OCI-LY7 (cell line): ENCODE measurements around the gene AHNAK2. TPM values are rescaled to one million over a fixed set of nuclear protein-coding genes. Genes with fewer than 3 reads are reported as not detected.
"Not testable (repeated sequence)": the region's sequence is repeated elsewhere in the genome, so short reads cannot be mapped to it uniquely, and the experiment has no call there.

Source experiments
- BruUV-seq: library from RNA; stranded (reverse); fragments of 400-500 nt; replicated peaks from 2 replicates; lab custom pipeline; 2021; lab: Mats Ljungman, UMichigan
- CTCF ChIA-PET: fragments of 300-600 bp; sonication (Branson Sonifier 250); formaldehyde crosslinking; loops from one replicate; lab custom pipeline; 2022; ENCODE audit warnings: antibody characterized with exemption; ENCODE audit not compliant: unreplicated experiment; lab: Charles Lee
- POLR2A ChIA-PET: fragments of 300-600 bp; sonication (Branson Sonifier 250); formaldehyde crosslinking; loops from one replicate; lab custom pipeline; 2022; ENCODE audit warnings: antibody characterized with exemption; lab: Charles Lee
- DNase-seq: peaks from one replicate; pipeline ENCODE4 v3.0.0-alpha.2; 2015; ENCODE audit warnings: low spot score
- H2AFZ ChIP-seq: fragments of 200-600 bp; sonication (generic), shearing (Covaris generic); 2 replicates; pipeline ENCODE4 v1.6.1; 2014; ENCODE audit warnings: mild to moderate bottlenecking, antibody characterized with exemption, low read length, moderate library complexity
- H3K27ac ChIP-seq: fragments of 200-600 bp; sonication (generic); 2 replicates; pipeline ENCODE4 v1.5.1; 2014; ENCODE audit warnings: mixed run types, low read depth, mild to moderate bottlenecking, moderate library complexity, low read length, inconsistent platforms; ENCODE audit not compliant: poor library complexity, severe bottlenecking
- H3K36me3 ChIP-seq: fragments of 200-600 bp; sonication (generic); 2 replicates; pipeline ENCODE4 v1.6.1; 2014; ENCODE audit warnings: mild to moderate bottlenecking, antibody characterized with exemption, low read length, moderate library complexity, mixed read lengths; ENCODE audit not compliant: insufficient read depth
- H3K4me1 ChIP-seq: fragments of 200-600 bp; sonication (generic); 2 replicates; pipeline ENCODE4 v1.5.1; 2014; ENCODE audit warnings: mild to moderate bottlenecking, low read length; ENCODE audit not compliant: insufficient read depth, poor library complexity, severe bottlenecking
- H3K4me2 ChIP-seq: fragments of 200-600 bp; sonication (generic); 2 replicates; pipeline ENCODE4 v1.6.1; 2014; ENCODE audit warnings: mild to moderate bottlenecking, low read length
- H3K4me3 ChIP-seq: fragments of 200-600 bp; sonication (generic); 2 replicates; pipeline ENCODE4 v1.5.1; 2014; ENCODE audit warnings: mild to moderate bottlenecking, low read depth, low read length; ENCODE audit not compliant: poor library complexity, severe bottlenecking
- H3K79me2 ChIP-seq: fragments of 200-600 bp; sonication (generic); 2 replicates; pipeline ENCODE4 v1.6.1; 2016; ENCODE audit warnings: low read depth, mild to moderate bottlenecking, low read length, moderate library complexity, mixed read lengths; ENCODE audit not compliant: insufficient read depth
- H3K9me2 ChIP-seq: fragments of 200-600 bp; sonication (generic); 2 replicates; pipeline ENCODE4 v1.6.1; 2016; ENCODE audit warnings: mild to moderate bottlenecking, low read length, mixed read lengths; ENCODE audit not compliant: insufficient read depth
- H3K9me3 ChIP-seq: fragments of 200-600 bp; sonication (generic); 2 replicates; pipeline ENCODE4 v1.6.1; 2014; ENCODE audit warnings: mild to moderate bottlenecking, mixed run types, low read length, mixed read lengths
- H4K20me1 ChIP-seq: fragments of 200-600 bp; sonication (generic); 2 replicates; pipeline ENCODE4 v1.6.1; 2014; ENCODE audit warnings: mild to moderate bottlenecking, antibody characterized with exemption, low read length, moderate library complexity, mixed read lengths; ENCODE audit not compliant: insufficient read depth
- CTCF ChIP-seq: fragments of 200-600 bp; sonication (generic); conservative IDR thresholded peaks from 2 replicates; pipeline ENCODE4 v1.5.1; 2014; ENCODE audit warnings: mild to moderate bottlenecking, antibody characterized with exemption, low read length, moderate library complexity, mixed read lengths
- EZH2phosphoT487 ChIP-seq: fragments of 200-600 bp; sonication (generic); IDR thresholded peaks from 2 replicates; pipeline ENCODE4 v1.6.1; 2018; ENCODE audit warnings: low read depth, borderline replicate concordance, mild to moderate bottlenecking, mixed run types, antibody characterized with exemption, low read length, moderate library complexity, mixed read lengths
- intact Hi-C: fragments of 100-400 bp; cut with micrococcal nuclease; formaldehyde crosslinking; loops from one replicate; pipeline ENCODE4 v1.10.0; 2022; ENCODE audit not compliant: unreplicated experiment
- total RNA-seq, 2 experiments: library from RNA; depleted of rRNA in 1 of 2; stranded (reverse); fragments of >200 nt in 1 of 2; shearing (Covaris generic) in 1 of 2; gene quantifications; 2 replicates each; pipeline ENCODE4 v1.2.3, GENCODE V29; 2014 to 2022

AHNAK2 gene
- total RNA-seq, 2 experiments from 2014 or later = 0.61 TPM; not detected in 1

GRCh38 chr14:104953896-104954656 is 24.1 kb downstream of the AHNAK2 start:
- DNase-seq = no peak
- Histone ChIP-seq H3K79me2 (no peaks in the 10 kb centered on the region), H3K9me2 (no peaks in the 10 kb centered on the region), H3K36me3 (no peaks in the 10 kb centered on the region), H3K27ac (no peak overlapping the region), H3K4me2 (no peak overlapping the region), H3K4me3 (no peak overlapping the region), H2AFZ (no peak overlapping the region), H3K9me3 (no peaks in the 10 kb centered on the region), H3K4me1 (no peaks in the 10 kb centered on the region), H4K20me1 (no peaks in the 10 kb centered on the region)
- BruUV-seq = no TSS peak
- ChIA-PET CTCF (no interaction called here), POLR2A (no interaction called here)
- intact Hi-C loops = no loop called here
- no peak for TF ChIP-seq EZH2phosphoT487
- TF ChIP-seq CTCF = no peak

DNA sequence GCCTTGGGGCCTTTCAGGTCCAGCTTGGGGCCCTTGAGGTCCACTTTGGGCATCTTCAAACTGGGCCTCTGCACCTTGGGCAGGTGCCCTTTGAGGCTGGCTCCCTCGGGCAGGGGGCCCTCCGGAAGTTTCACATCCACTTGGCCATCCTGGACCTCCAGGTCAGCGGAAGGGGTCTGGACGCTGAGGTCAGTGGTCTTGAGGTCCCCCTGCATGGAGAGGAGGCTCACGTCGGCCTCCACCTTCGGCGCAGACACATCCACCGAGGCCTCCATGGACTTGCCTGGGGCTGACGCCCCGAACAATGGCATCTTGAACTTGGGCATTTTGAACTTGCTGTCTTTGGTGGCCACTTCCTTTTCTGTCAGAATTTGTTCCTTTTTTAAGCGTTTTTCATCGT is 25.1 kb downstream of the AHNAK2 start:
- no peak overlapping the region for H2AFZ ChIP-seq
- no peaks in the 10 kb centered on the region for H3K9me2 ChIP-seq
- POLR2A ChIA-PET = no interaction called here
- TF ChIP-seq CTCF = no peak
- no peak for TF ChIP-seq EZH2phosphoT487
- no peaks in the 10 kb centered on the region for H3K36me3 ChIP-seq
- H4K20me1 ChIP-seq = no peaks in the 10 kb centered on the region
- H3K27ac ChIP-seq = no peak overlapping the region
- DNase-seq = no peak
- CTCF ChIA-PET = no interaction called here
- H3K4me3 ChIP-seq = no peak overlapping the region
- no peaks in the 10 kb centered on the region for H3K4me1 ChIP-seq
- no peak overlapping the region for H3K4me2 ChIP-seq
- no TSS peak for BruUV-seq
- no peaks in the 10 kb centered on the region for H3K9me3 ChIP-seq
- intact Hi-C loops = no loop called here
- no peaks in the 10 kb centered on the region for H3K79me2 ChIP-seq

DNA sequence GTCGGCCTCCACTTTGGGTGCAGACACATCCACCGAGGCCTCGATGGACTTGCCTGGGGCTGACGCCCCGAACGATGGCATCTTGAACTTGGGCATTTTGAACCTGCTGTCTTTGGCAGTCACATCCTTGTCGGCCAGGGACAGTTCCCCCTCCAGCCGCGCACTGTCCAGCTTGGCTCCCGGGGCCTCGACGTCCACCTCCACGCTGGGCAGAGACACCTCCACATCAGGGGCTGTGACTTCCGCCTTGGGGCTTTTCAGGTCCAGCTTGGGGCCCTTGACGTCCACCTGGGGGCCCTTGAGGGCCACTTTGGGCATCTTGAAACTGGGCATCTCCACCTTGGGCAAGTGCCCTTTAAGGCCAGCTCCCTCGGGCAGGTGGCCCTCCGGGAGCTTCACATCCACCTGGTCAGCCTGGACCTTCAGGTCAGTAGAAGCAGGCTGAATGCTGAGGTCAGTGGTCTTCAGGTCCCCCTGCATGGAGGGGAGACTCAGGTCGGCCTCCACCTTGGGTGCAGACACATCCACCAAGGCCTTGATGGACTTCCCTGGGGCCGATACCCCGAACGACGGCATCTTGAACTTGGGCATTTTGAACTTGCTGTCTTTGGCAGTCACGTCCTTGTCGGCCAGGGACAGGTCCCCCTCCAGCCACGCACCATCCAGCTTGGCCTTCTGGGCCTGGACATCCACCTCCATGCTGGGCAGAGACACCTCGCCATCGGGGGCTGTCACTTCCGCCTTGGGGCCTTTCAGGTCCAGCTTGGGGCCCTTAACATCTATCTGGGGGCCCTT is 26.1 kb downstream of the AHNAK2 start:
- H3K9me3 ChIP-seq, intact Hi-C loops, BruUV-seq: not testable (repeated sequence)

GRCh38 chr14:104950701-104951100 is 27.5 kb downstream of the AHNAK2 start:
- H3K9me3 ChIP-seq, H2AFZ ChIP-seq, H3K4me1 ChIP-seq, H3K9me2 ChIP-seq, intact Hi-C loops, CTCF ChIA-PET, H3K79me2 ChIP-seq, H3K36me3 ChIP-seq, DNase-seq, H3K4me3 ChIP-seq, POLR2A ChIA-PET, H3K27ac ChIP-seq, H4K20me1 ChIP-seq, BruUV-seq, H3K4me2 ChIP-seq: not testable (repeated sequence)

More for the DNA sequence above, 26.1 kb downstream of the AHNAK2 start:
- DNase-seq, H3K4me1 ChIP-seq, H3K79me2 ChIP-seq, H3K4me2 ChIP-seq, CTCF ChIA-PET, H3K36me3 ChIP-seq, H3K9me2 ChIP-seq, POLR2A ChIA-PET, H3K27ac ChIP-seq, H3K4me3 ChIP-seq, H2AFZ ChIP-seq, H4K20me1 ChIP-seq: not testable (repeated sequence)
